Osteoblast (primary cell): ENCODE results near the gene ELMO2. TPM values are rescaled to one million over a fixed set of nuclear protein-coding genes. Genes with fewer than 3 reads are reported as not detected.

Experiments
- DNase-seq: peaks from one replicate; pipeline ENCODE4 v3.0.0; 2011; ENCODE audit warnings: low spot score, mixed read lengths; ENCODE audit not compliant: insufficient read length; ENCODE audit errors: missing footprints
- H2AFZ ChIP-seq: 2 replicates; pipeline ENCODE4 v1.6.0; 2011; ENCODE audit warnings: mild to moderate bottlenecking, low read length
- H3K27ac ChIP-seq: 2 replicates; pipeline ENCODE4 v1.5.1; 2011; ENCODE audit warnings: mild to moderate bottlenecking, low read depth, low read length, moderate library complexity
- H3K27me3 ChIP-seq: 2 replicates; pipeline ENCODE4 v1.6.0; 2012; ENCODE audit warnings: mild to moderate bottlenecking, control low read depth, inconsistent platforms, low read length, moderate library complexity; ENCODE audit not compliant: insufficient read depth
- H3K36me3 ChIP-seq: 2 replicates; pipeline ENCODE4 v1.5.1; 2011; ENCODE audit warnings: mild to moderate bottlenecking, low read length, control low read depth, moderate library complexity; ENCODE audit not compliant: insufficient read depth
- H3K4me1 ChIP-seq: 2 replicates; pipeline ENCODE4 v1.5.1; 2011; ENCODE audit warnings: mild to moderate bottlenecking, low read length, control low read depth, moderate library complexity; ENCODE audit not compliant: insufficient read depth
- H3K4me2 ChIP-seq: 2 replicates; pipeline ENCODE4 v1.6.0; 2011; ENCODE audit warnings: mild to moderate bottlenecking, low read length; ENCODE audit not compliant: insufficient read depth
- H3K4me3 ChIP-seq: fragments of 200-600 bp; sonication (generic); 3 replicates; pipeline ENCODE4 v1.5.1; 2012; ENCODE audit warnings: mild to moderate bottlenecking, low read length, inconsistent platforms; ENCODE audit not compliant: insufficient read depth
- H3K79me2 ChIP-seq: 2 replicates; pipeline ENCODE4 v1.6.0; 2012; ENCODE audit warnings: mild to moderate bottlenecking, low read length, control low read depth, inconsistent platforms; ENCODE audit not compliant: insufficient read depth
- H3K9me3 ChIP-seq: 2 replicates; pipeline ENCODE4 v1.5.1; 2011; ENCODE audit warnings: low read depth, low read length, control low read depth
- H4K20me1 ChIP-seq: 2 replicates; pipeline ENCODE4 v1.6.0; 2012; ENCODE audit warnings: mild to moderate bottlenecking, low read length, control low read depth; ENCODE audit not compliant: insufficient read depth
- CTCF ChIP-seq: IDR thresholded peaks from 2 replicates; pipeline ENCODE4 v1.5.1; 2011; ENCODE audit warnings: mild to moderate bottlenecking, low read depth, low read length, moderate library complexity; ENCODE audit errors: extremely low read depth
- total RNA-seq: library from RNA; depleted of rRNA; stranded (reverse); fragments of >200 nt; gene quantifications from 2 replicates; pipeline ENCODE4 v1.2.3, GENCODE V29; 2012

Gene ELMO2
- total RNA-seq, 1 donor: 46.7 TPM

DNA sequence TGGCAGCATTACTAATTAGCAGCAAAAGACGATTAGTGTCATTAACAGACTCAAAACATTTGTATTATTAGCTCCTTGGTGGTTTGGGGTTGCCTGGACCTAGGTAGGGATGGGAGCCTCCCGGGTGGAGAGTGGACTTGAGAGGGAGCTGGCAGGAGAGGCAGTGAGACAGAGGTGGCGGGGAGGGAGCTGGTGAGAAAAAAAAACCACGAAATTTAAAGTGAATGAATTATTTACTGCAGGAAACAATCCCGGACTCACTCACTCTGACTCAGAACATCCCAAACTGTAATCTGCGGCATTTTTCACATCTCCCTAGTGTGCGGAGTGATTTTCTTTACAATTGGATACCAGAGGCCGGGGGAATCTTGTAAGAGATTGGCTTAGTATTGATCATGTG lies 83.8 kb downstream of the ELMO2 start:
- peak; percentile 69 for DNase-seq
- H3K9me3 ChIP-seq: no peaks in the 10 kb centered on the region

DNA sequence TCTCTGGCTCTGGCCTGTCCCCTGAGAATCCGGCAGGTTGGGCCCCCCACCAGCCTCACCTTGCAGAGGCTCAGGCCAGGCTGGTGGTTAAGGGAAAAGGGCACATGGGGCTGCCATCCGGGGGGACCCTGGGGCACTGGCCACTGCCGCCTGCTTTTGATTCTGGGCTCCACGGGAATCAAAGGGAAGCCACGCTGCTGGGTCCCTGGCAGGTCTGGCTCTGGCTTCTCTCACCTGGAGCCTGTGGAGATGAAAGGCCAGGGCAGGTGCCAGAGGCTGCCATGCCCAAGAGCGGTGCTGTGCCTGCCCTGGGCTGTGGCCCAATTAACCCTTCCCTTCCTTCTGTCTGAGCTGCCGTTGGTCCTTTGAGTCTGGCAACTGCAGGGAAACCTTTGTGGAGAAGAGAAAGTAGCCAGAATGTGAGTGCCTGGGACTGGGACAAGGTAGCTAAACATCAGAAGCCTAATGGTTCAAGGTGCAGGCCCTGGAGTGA lies 88.7 kb downstream of the ELMO2 start:
- no peaks in the 10 kb centered on the region for H3K79me2 ChIP-seq
- H3K36me3 ChIP-seq: no peaks in the 10 kb centered on the region
- H2AFZ ChIP-seq: no peak overlapping the region
- H3K9me3 ChIP-seq: no peaks in the 10 kb centered on the region
- H3K27ac ChIP-seq: no peak overlapping the region
- no peaks in the 10 kb centered on the region for H4K20me1 ChIP-seq
- no peak for TF ChIP-seq CTCF
- H3K4me3 ChIP-seq: no peak overlapping the region
- DNase-seq: peak; percentile 69
- peaks cover 56% of the 10 kb centered on the region for H3K27me3 ChIP-seq
- H3K4me2 ChIP-seq: no peak overlapping the region
- H3K4me1 ChIP-seq: no peaks in the 10 kb centered on the region

More for the DNA sequence above, 83.8 kb downstream of the ELMO2 start:
- Histone ChIP-seq H2AFZ (no peak overlapping the region), H3K4me3 (no peak overlapping the region), H3K79me2 (no peaks in the 10 kb centered on the region), H4K20me1 (no peaks in the 10 kb centered on the region), H3K27ac (no peak overlapping the region), H3K27me3 (peaks cover 20% of the 10 kb centered on the region), H3K4me1 (no peaks in the 10 kb centered on the region), H3K36me3 (no peaks in the 10 kb centered on the region), H3K4me2 (no peak overlapping the region)
- TF ChIP-seq CTCF: no peak

GRCh38 chr20:46316984-46317684 lies 89.3 kb downstream of the ELMO2 start:
- Histone ChIP-seq H3K4me3 (no peak overlapping the region), H3K27ac (no peak overlapping the region), H3K36me3 (no peaks in the 10 kb centered on the region), H3K4me2 (no peak overlapping the region), H3K27me3 (peaks cover 61% of the 10 kb centered on the region), H3K9me3 (no peaks in the 10 kb centered on the region), H3K79me2 (no peaks in the 10 kb centered on the region), H3K4me1 (no peaks in the 10 kb centered on the region), H4K20me1 (no peaks in the 10 kb centered on the region), H2AFZ (no peak overlapping the region)
- no peak for TF ChIP-seq CTCF
- peak; percentile 43 for DNase-seq

Other genes starting within 250 kb of the ELMO2 start
- not detected in 2 replicates for gene CDH22, start 98.1 kb downstream of the ELMO2 start, total RNA-seq
- 5.0 and 5.8 TPM in 2 replicates for gene ZNF334, start 106.9 kb upstream of the ELMO2 start, total RNA-seq
- gene OCSTAMP, start 144.0 kb upstream of the ELMO2 start, total RNA-seq: not detected in 2 replicates
- 0.59 and 1.8 TPM in 2 replicates for gene SLC13A3, start 244.8 kb upstream of the ELMO2 start, total RNA-seq